IMR-90 (cell line): Measurements from ENCODE around the gene OR7C1. TPM values are rescaled to one million over a fixed set of nuclear protein-coding genes. Genes with fewer than 3 reads are reported as not detected.

Source experiments
- ATAC-seq: fragments of 200-7000 bp; cut with Tn5 transposase; 2 replicates; pipeline ENCODE4 v1.9.1; 2020; ENCODE audit warnings: low read depth, mild to moderate bottlenecking, moderate library complexity
- BruUV-seq: library from RNA; stranded (reverse); fragments of 400-500 nt; replicated peaks from 2 replicates; lab custom pipeline; 2021; lab: Mats Ljungman, UMichigan
- CTCF ChIA-PET: fragments of 300-600 bp; formaldehyde crosslinking; extraction: SDS; loops from one replicate; lab custom pipeline; 2021; ENCODE audit warnings: antibody characterized with exemption; lab: Yijun Ruan, JAX
- POLR2A ChIA-PET: fragments of 300-600 bp; sonication (Branson Sonifier 250); formaldehyde crosslinking; loops from one replicate; lab custom pipeline; 2022; ENCODE audit warnings: antibody characterized with exemption; ENCODE audit not compliant: unreplicated experiment; lab: Charles Lee
- DNase-seq: peaks from one replicate; pipeline ENCODE4 v3.0.0; 2013
- H2AFZ ChIP-seq: replicated peaks from 2 replicates; pipeline ENCODE3; 2013; ENCODE audit warnings: low read length, mild to moderate bottlenecking; ENCODE audit not compliant: poor library complexity
- H2AK5ac ChIP-seq: 2 replicates; pipeline ENCODE4 v1.6.1; 2013; ENCODE audit warnings: low read depth, low read length, inconsistent platforms
- H2AK9ac ChIP-seq: replicated peaks from 2 replicates; pipeline ENCODE3; 2013; ENCODE audit warnings: mild to moderate bottlenecking, low read depth, low read length, moderate library complexity; ENCODE audit not compliant: poor library complexity
- H2BK120ac ChIP-seq: 2 replicates; pipeline ENCODE4 v1.6.1; 2013; ENCODE audit warnings: low read depth, low read length, inconsistent platforms
- H2BK15ac ChIP-seq: 3 replicates; pipeline ENCODE4 v1.6.1; 2013; ENCODE audit warnings: low read depth, low read length, inconsistent platforms
- H2BK20ac ChIP-seq: 2 replicates; pipeline ENCODE4 v1.6.1; 2013; ENCODE audit warnings: low read depth, mild to moderate bottlenecking, inconsistent platforms, low read length, moderate library complexity
- H2BK5ac ChIP-seq: 2 replicates; pipeline ENCODE4 v1.6.1; 2013; ENCODE audit warnings: mild to moderate bottlenecking, low read depth, low read length, inconsistent platforms; ENCODE audit not compliant: poor library complexity, severe bottlenecking
- H3K14ac ChIP-seq: replicated peaks from 2 replicates; pipeline ENCODE4 v1.6.1; 2013; ENCODE audit warnings: low read depth, low read length, inconsistent platforms
- H3K18ac ChIP-seq: 2 replicates; pipeline ENCODE4 v1.6.1; 2013; ENCODE audit warnings: low read depth, low read length, control low read depth
- H3K23ac ChIP-seq: 2 replicates; pipeline ENCODE4 v1.6.1; 2013; ENCODE audit warnings: low read depth, low read length, inconsistent platforms
- H3K27ac ChIP-seq: 2 replicates; pipeline ENCODE4 v1.5.1; 2013; ENCODE audit warnings: mild to moderate bottlenecking, control low read depth, low read length; ENCODE audit not compliant: insufficient read depth
- H3K27me3 ChIP-seq: 2 replicates; pipeline ENCODE4 v1.6.1; 2013; ENCODE audit warnings: low read length; ENCODE audit not compliant: control insufficient read depth, insufficient read depth
- H3K36me3 ChIP-seq: 2 replicates; pipeline ENCODE4 v1.6.1; 2013; ENCODE audit warnings: low read length, mixed read lengths; ENCODE audit not compliant: control insufficient read depth, insufficient read depth
- H3K4ac ChIP-seq: 2 replicates; pipeline ENCODE4 v1.6.1; 2013; ENCODE audit warnings: low read depth, low read length, inconsistent platforms
- H3K4me1 ChIP-seq: 2 replicates; pipeline ENCODE4 v1.6.1; 2013; ENCODE audit warnings: low read length, mixed read lengths; ENCODE audit not compliant: control insufficient read depth, insufficient read depth
- H3K4me2 ChIP-seq: 2 replicates; pipeline ENCODE4 v1.6.1; 2013; ENCODE audit warnings: low read depth, mild to moderate bottlenecking, control low read depth, low read length, moderate library complexity
- H3K4me3 ChIP-seq: 2 replicates; pipeline ENCODE4 v1.5.1; 2013; ENCODE audit warnings: low read depth, mild to moderate bottlenecking, control low read depth, low read length, moderate library complexity; ENCODE audit not compliant: insufficient read depth
- H3K56ac ChIP-seq: 2 replicates; pipeline ENCODE4 v1.6.1; 2013; ENCODE audit warnings: low read length, inconsistent platforms; ENCODE audit not compliant: insufficient read depth; ENCODE audit errors: extremely low read depth
- H3K79me1 ChIP-seq, 2 experiments: 2 replicates each; pipeline ENCODE4 v1.6.1; 2013; ENCODE audit warnings: low read length in 2 of 2, inconsistent platforms in 1 of 2, low read depth in 1 of 2
- H3K9ac ChIP-seq: 2 replicates; pipeline ENCODE4 v1.6.1; 2013; ENCODE audit warnings: low read depth, low read length, control low read depth
- H3K9me1 ChIP-seq: 2 replicates; pipeline ENCODE4 v1.6.1; 2013; ENCODE audit warnings: low read length, inconsistent platforms; ENCODE audit not compliant: insufficient read depth
- H3K9me3 ChIP-seq: 2 replicates; pipeline ENCODE4 v1.6.1; 2013; ENCODE audit warnings: low read length; ENCODE audit not compliant: control insufficient read depth, insufficient read depth
- H4K20me1 ChIP-seq: 2 replicates; pipeline ENCODE4 v1.6.1; 2013; ENCODE audit warnings: low read length, inconsistent platforms; ENCODE audit not compliant: insufficient read depth
- H4K5ac ChIP-seq: 2 replicates; pipeline ENCODE4 v1.6.1; 2013; ENCODE audit warnings: mild to moderate bottlenecking, low read depth, low read length, control low read depth
- H4K8ac ChIP-seq, 2 experiments: 2 replicates each; pipeline ENCODE4 v1.6.1; 2013; ENCODE audit warnings: low read depth in 2 of 2, low read length in 2 of 2, control low read depth in 1 of 2, inconsistent platforms in 1 of 2
- H4K91ac ChIP-seq: 2 replicates; pipeline ENCODE4 v1.6.1; 2013; ENCODE audit warnings: low read depth, low read length, inconsistent platforms; ENCODE audit not compliant: insufficient read depth
- BHLHE40 ChIP-seq: fragments of 150-350 bp; IDR thresholded peaks from 2 replicates; pipeline ENCODE4 v1.6.1; 2016; ENCODE audit warnings: mild to moderate bottlenecking, low read depth, low read length
- CHD1 ChIP-seq: IDR thresholded peaks from 2 replicates; pipeline ENCODE4 v1.6.1; 2012; ENCODE audit warnings: low read depth, low read length, improper control_type of control experiment
- MAFK ChIP-seq: IDR thresholded peaks from 2 replicates; pipeline ENCODE4 v1.6.1; 2012; ENCODE audit warnings: low read depth, low read length, improper control_type of control experiment
- MXI1 ChIP-seq: IDR thresholded peaks from 2 replicates; pipeline ENCODE4 v1.6.1; 2012; ENCODE audit warnings: low read depth, mild to moderate bottlenecking, low read length, moderate library complexity, borderline replicate concordance
- NFE2L2 ChIP-seq: fragments of 150-350 bp; IDR thresholded peaks from 2 replicates; pipeline ENCODE4 v1.6.1; 2016; ENCODE audit warnings: low read depth, mild to moderate bottlenecking, low read length
- RCOR1 ChIP-seq: IDR thresholded peaks from 2 replicates; pipeline ENCODE4 v1.6.1; 2012; ENCODE audit warnings: mild to moderate bottlenecking, low read length, improper control_type of control experiment; ENCODE audit not compliant: insufficient replicate concordance
- WGBS, 2 experiments: methylation state at CpG; one replicate each; pipeline versions ENCODE4 v1.1.5 to v1.1.7; 2013; ENCODE audit warnings: missing lambda C conversion rate in 2 of 2; ENCODE audit not compliant: insufficient read length in 1 of 2; ENCODE audit errors: extremely low coverage in 2 of 2; 5-methylcytosine and 5-hydroxymethylcytosine counted together
- dilution Hi-C: fragments of 300-500 bp; cut with HindIII; formaldehyde crosslinking; loops from one replicate; pipeline ENCODE4 v1.14.3; 2018; ENCODE audit warnings: low sequenced_read_pairs; ENCODE audit not compliant: unreplicated experiment
- in situ Hi-C: fragments of 300-500 bp; cut with MboI; formaldehyde crosslinking; loops from 3 replicates; pipeline ENCODE4 v1.14.3; 2019; ENCODE audit warnings: low sequenced_read_pairs, inconsistent platforms, mixed read lengths
- intact Hi-C: fragments of 100-400 bp; cut with micrococcal nuclease; formaldehyde crosslinking; loops from 2 replicates; pipeline ENCODE4 v1.10.0; 2022
- polyA plus RNA-seq, 3 experiments: library from polyadenylated mRNA; depleted of rRNA; stranded (reverse); fragments of >200 nt; gene quantifications; 2 replicates each; pipeline ENCODE4 v1.2.3, GENCODE V29; 2012; ENCODE audit warnings: low replicate concordance in 1 of 3
- total RNA-seq: library from RNA; depleted of rRNA; stranded (reverse); fragments of >200 nt; gene quantifications from 2 replicates; pipeline ENCODE4 v1.2.3, GENCODE V29; 2012

The OR7C1 gene
- total and polyA plus RNA-seq, 2 of the 4 experiments (the other 2 are of a cell fraction), result not detected

GRCh38 chr19:14840206-14840605 is 5.2 kb upstream of the OR7C1 start:
- CTCF ChIA-PET, result no interaction called here
- Histone ChIP-seq H2AK9ac (no peak overlapping the region), H3K9me3 (peaks cover 3% of the 10 kb centered on the region; the same call in 1 of the 2 replicates), H3K56ac (no peak overlapping the region), H3K9me1 (no peaks in the 10 kb centered on the region), H3K36me3 (no peaks in the 10 kb centered on the region), H3K27ac (no peak overlapping the region), H2BK20ac (no peak overlapping the region), H2BK5ac (no peak overlapping the region), H4K20me1 (no peaks in the 10 kb centered on the region), H2AFZ (no peak overlapping the region), H3K14ac (no peak overlapping the region), H2AK5ac (no peak overlapping the region), H2BK120ac (no peak overlapping the region), H3K79me1 (no peaks in the 10 kb centered on the region), H4K5ac (no peak overlapping the region), H2BK15ac (no peak overlapping the region), H3K18ac (no peak overlapping the region), H3K4me3 (no peak overlapping the region), H3K4ac (no peak overlapping the region), H4K91ac (no peak overlapping the region), H3K27me3 (no peaks in the 10 kb centered on the region), H3K23ac (no peak overlapping the region), H4K8ac (no peak overlapping the region), H3K4me1 (no peaks in the 10 kb centered on the region), H3K4me2 (no peak overlapping the region), H3K9ac (no peak overlapping the region)
- in situ Hi-C loops (no loop called here), dilution Hi-C loops (no loop called here), intact Hi-C loops (no loop called here)
- DNase-seq (no peak), ATAC-seq (no peak)
- TF ChIP-seq MXI1, result no peak
- TF ChIP-seq MAFK, result no peak
- TF ChIP-seq NFE2L2, result no peak
- TF ChIP-seq CHD1, result no peak
- TF ChIP-seq RCOR1, result no peak
- no peak for TF ChIP-seq BHLHE40
- POLR2A ChIA-PET, result no interaction called here
- BruUV-seq, result no TSS peak
- no CpG with 5 or more reads among the region's 1 CpG for WGBS, 2 experiments
